ENCODE data around the gene ERICH3. TPM values are rescaled to one million over a fixed set of nuclear protein-coding genes. Genes with fewer than 3 reads are reported as not detected.

Gene ERICH3
- total RNA-seq, 1 donor from 2014 or later, result not detected

Other genes starting within 250 kb of the ERICH3 start
- gene LRRC53, start 161.2 kb downstream of the ERICH3 start, total RNA-seq, result not detected in 2 replicates
- gene CRYZ, start 59.3 kb upstream of the ERICH3 start, total RNA-seq, result 14.5 and 29.8 TPM in 2 replicates
- gene TYW3, start 59.4 kb upstream of the ERICH3 start, total RNA-seq, result 8.0 and 8.4 TPM in 2 replicates